B cell (primary cell): ENCODE results near the gene IRS1. TPM values are rescaled to one million over a fixed set of nuclear protein-coding genes. Genes with fewer than 3 reads are reported as not detected.

ENCODE experiments used
- ATAC-seq: fragments of 200-7000 bp; cut with Tn5 transposase; one replicate; pipeline ENCODE4 v1.10.0; 2021; ENCODE audit warnings: low read depth, mild to moderate bottlenecking, moderate number of reproducible peaks, moderate library complexity
- CTCF ChIA-PET: fragments of 350-600 bp; sonication (Branson Sonifier 250); formaldehyde crosslinking; loops from one replicate; lab custom pipeline; 2021; ENCODE audit warnings: antibody characterized with exemption, inconsistent platforms; lab: Charles Lee
- POLR2A ChIA-PET: fragments of 350-600 bp; sonication (Branson Sonifier 250); formaldehyde crosslinking; loops from one replicate; lab custom pipeline; 2021; ENCODE audit warnings: antibody characterized with exemption; lab: Charles Lee
- DNase-seq: peaks from one replicate; pipeline ENCODE4 v3.0.0; 2013
- H2AFZ ChIP-seq: 2 replicates; pipeline ENCODE4 v1.6.1; 2012; ENCODE audit warnings: mild to moderate bottlenecking, low read depth, low read length; ENCODE audit not compliant: insufficient read depth, poor library complexity, severe bottlenecking
- H3K27ac ChIP-seq, 2 donors: 1 replicate in 1 of 2; 2 replicates in 1 of 2; pipeline ENCODE4 v1.5.1; 2012 to 2013; ENCODE audit warnings: low read length in 2 of 2, mild to moderate bottlenecking in 2 of 2, moderate library complexity in 1 of 2
- H3K27me3 ChIP-seq, 4 experiments: fragments of 200-600 bp in 1 of 4; sonication (generic) in 1 of 4; replicated peaks in 1 of 4; 1 replicate in 2 of 4; 2 replicates in 2 of 4; pipeline versions ENCODE4 v1.6.1 to v1.7.0; 2013 to 2016; ENCODE audit warnings: low read length in 3 of 4, mild to moderate bottlenecking in 2 of 4, mixed read lengths in 1 of 4, moderate library complexity in 1 of 4; ENCODE audit not compliant: insufficient read depth in 4 of 4, control insufficient read depth in 3 of 4; ENCODE audit errors: control extremely low read depth in 1 of 4
- H3K36me3 ChIP-seq, 2 experiments: replicated peaks in 1 of 2; 1 replicate in 1 of 2; 2 replicates in 1 of 2; pipeline versions ENCODE4 v1.6.1 to v1.7.1; 2013; ENCODE audit warnings: low read length in 1 of 2; ENCODE audit not compliant: insufficient read depth in 2 of 2, control insufficient read depth in 1 of 2; ENCODE audit errors: control extremely low read depth in 1 of 2, extremely low read depth in 1 of 2
- H3K4me1 ChIP-seq, 2 donors: fragments of 200-600 bp in 1 of 2; sonication (generic) in 1 of 2; 1 replicate in 1 of 2; 2 replicates in 1 of 2; pipeline versions ENCODE4 v1.5.1 to v1.6.1; 2013 to 2017; ENCODE audit warnings: low read length in 2 of 2; ENCODE audit not compliant: control insufficient read depth in 2 of 2, insufficient read depth in 2 of 2
- H3K4me2 ChIP-seq: replicated peaks from 2 replicates; pipeline ENCODE3; 2012; ENCODE audit warnings: mild to moderate bottlenecking, low read depth, low read length; ENCODE audit not compliant: poor library complexity, severe bottlenecking
- H3K4me3 ChIP-seq, 5 experiments: fragments of 200-600 bp in 1 of 5; sonication (generic) in 1 of 5; 1 replicate in 3 of 5; 2 replicates in 2 of 5; pipeline versions ENCODE4 v1.5.1 to v1.7.0; 2011 to 2016; ENCODE audit warnings: low read length in 4 of 5, mild to moderate bottlenecking in 4 of 5, low read depth in 2 of 5, control low read depth in 1 of 5, moderate library complexity in 1 of 5; ENCODE audit not compliant: insufficient read depth in 1 of 5; ENCODE audit errors: control extremely low read depth in 1 of 5, extremely low read depth in 1 of 5
- H3K79me2 ChIP-seq: fragments of 200-600 bp; sonication (generic); one replicate; pipeline ENCODE4 v1.6.0; 2016; ENCODE audit warnings: low read length; ENCODE audit not compliant: control insufficient read depth, insufficient read depth
- H3K9ac ChIP-seq: fragments of 200-600 bp; sonication (generic); 2 replicates; pipeline ENCODE4 v1.6.1; 2017; ENCODE audit warnings: mild to moderate bottlenecking, low read length, moderate library complexity
- H3K9me3 ChIP-seq, 3 donors: one replicate each; pipeline versions ENCODE4 v1.6.1 to v1.7.1; 2013; ENCODE audit warnings: low read length in 2 of 3; ENCODE audit not compliant: control insufficient read depth in 2 of 3, insufficient read depth in 1 of 3; ENCODE audit errors: control extremely low read depth in 1 of 3
- H4K20me1 ChIP-seq: 2 replicates; pipeline ENCODE4 v1.6.0; 2012; ENCODE audit warnings: mild to moderate bottlenecking, low read length; ENCODE audit not compliant: insufficient read depth, control insufficient read depth, poor library complexity, severe bottlenecking
- H3K27ac Mint-ChIP-seq: one replicate; pipeline ENCODE4 v1.8.0; 2021; ENCODE audit warnings: mixed read lengths
- H3K27me3 Mint-ChIP-seq: one replicate; pipeline ENCODE4 v1.8.0; 2021; ENCODE audit warnings: mixed read lengths
- H3K4me1 Mint-ChIP-seq: one replicate; pipeline ENCODE4 v1.8.0; 2021; ENCODE audit warnings: mixed read lengths
- H3K4me3 Mint-ChIP-seq: one replicate; pipeline ENCODE4 v1.8.0; 2021; ENCODE audit warnings: mixed read lengths
- H3K9me3 Mint-ChIP-seq: one replicate; pipeline ENCODE4 v1.8.0; 2022; ENCODE audit warnings: mixed read lengths; ENCODE audit not compliant: insufficient read depth
- EZH2 ChIP-seq: IDR thresholded peaks from 2 replicates; pipeline ENCODE4 v1.6.1; 2012; ENCODE audit warnings: borderline replicate concordance, low read depth, mild to moderate bottlenecking, moderate library complexity, low read length; ENCODE audit not compliant: insufficient read depth, poor library complexity, severe bottlenecking
- WGBS: methylation state at CpG from one replicate; pipeline ENCODE4 v1.1.5; 2013; ENCODE audit warnings: missing lambda C conversion rate; ENCODE audit not compliant: insufficient coverage; 5-methylcytosine and 5-hydroxymethylcytosine counted together
- intact Hi-C: fragments of 100-400 bp; cut with micrococcal nuclease; formaldehyde crosslinking; loops from one replicate; pipeline ENCODE4 v1.10.0; 2022
- polyA plus RNA-seq: library from polyadenylated mRNA; depleted of rRNA; stranded (reverse); fragments of >200 nt; gene quantifications from 2 replicates; pipeline ENCODE4 v1.2.3, GENCODE V29; 2012
- total RNA-seq, 2 donors: library from RNA; stranded (reverse); fragments of 120-200 nt in 1 of 2; gene quantifications; 1 replicate in 1 of 2; 2 replicates in 1 of 2; pipeline versions ENCODE4 v1.2.3 to v1.2.4, GENCODE V29; 2013 to 2022
- TF ChIP-seq, protein P1 (sequence below): fragments of 200-600 bp; IDR thresholded peaks from one replicate; pipeline ENCODE4 v1.8.0; 2022; ENCODE audit warnings: antibody characterized with exemption, mild to moderate bottlenecking

The IRS1 gene
- total and polyA plus RNA-seq, 2 donors (not counting 1 experiment from before 2014, with no cell fraction given): 3.8 to 11.9 TPM

- Mint-ChIP-seq H3K27me3 (no peaks in the 10 kb centered on the region), H3K9me3 (no peaks in the 10 kb centered on the region), H3K4me3 (no peak overlapping the region), H3K4me1 (no peaks in the 10 kb centered on the region), H3K27ac (no peak overlapping the region)
- TF ChIP-seq EZH2: no peak
- Histone ChIP-seq H3K4me1 (no peaks in the 10 kb centered on the region), H3K79me2 (no peaks in the 10 kb centered on the region), H3K9ac (no peak overlapping the region), H3K36me3 (no peaks in the 10 kb centered on the region), H3K27ac (no peak overlapping the region), H4K20me1 (no peaks in the 10 kb centered on the region), H3K9me3 (no peaks in the 10 kb centered on the region), H3K4me3 (no peak overlapping the region), H3K4me2 (no peak overlapping the region), H2AFZ (no peak overlapping the region), H3K27me3 (no peaks in the 10 kb centered on the region)
- WGBS: no CpG with 5 or more reads among the region's 3 CpGs
- ChIA-PET CTCF (no interaction called here), POLR2A (no interaction called here)
- ATAC-seq (no peak), DNase-seq (no peak)
- intact Hi-C loops: no loop called here
Observed at GRCh38 chr2:226747288-226747687, 52.3 kb downstream of the IRS1 start.

DNA sequence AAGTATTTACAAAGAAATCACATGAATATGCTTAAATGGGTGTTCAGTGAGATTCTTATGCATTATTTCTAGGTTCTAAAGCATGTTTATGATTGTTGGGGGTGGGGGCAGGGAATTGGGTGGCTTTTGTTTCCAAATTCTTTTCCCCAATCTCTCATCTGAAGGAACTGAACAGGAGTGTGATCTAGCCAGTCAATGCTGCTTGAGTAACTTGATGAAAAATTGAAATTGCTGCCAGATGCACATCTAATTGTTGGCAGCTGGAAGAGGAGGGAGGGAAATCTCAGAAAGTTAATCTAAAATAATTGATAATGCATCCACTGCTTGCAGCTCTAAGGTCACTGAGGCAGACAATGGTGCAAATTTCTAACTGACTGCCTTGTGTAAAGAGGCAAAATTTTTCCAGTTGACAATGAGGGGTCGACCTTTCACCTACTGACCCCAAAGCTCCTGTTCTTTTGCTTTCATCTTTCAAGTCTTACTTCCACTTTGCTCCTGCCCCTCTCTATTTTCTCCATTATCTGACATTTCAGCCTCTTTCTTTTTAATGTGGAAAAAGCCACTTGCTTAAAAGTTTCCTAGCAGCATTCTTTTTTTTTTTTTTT, 53.3 kb downstream of the IRS1 start:
- ATAC-seq: no peak
- H2AFZ ChIP-seq: no peak overlapping the region
- H3K4me3 ChIP-seq: no peak overlapping the region
- H3K36me3 ChIP-seq: no peaks in the 10 kb centered on the region
- intact Hi-C loops: no loop called here
- Mint-ChIP-seq H3K27ac (no peak overlapping the region), H3K4me1 (no peaks in the 10 kb centered on the region), H3K9me3 (no peaks in the 10 kb centered on the region), H3K27me3 (no peaks in the 10 kb centered on the region), H3K4me3 (no peak overlapping the region)
- H3K4me1 ChIP-seq: no peaks in the 10 kb centered on the region
- no peak overlapping the region for H3K9ac ChIP-seq
- no peak overlapping the region for H3K4me2 ChIP-seq
- WGBS: 100% methylated on average over 1 of the region's 1 CpG
- ChIA-PET CTCF (no interaction called here), POLR2A (no interaction called here)
- DNase-seq: no peak
- no peaks in the 10 kb centered on the region for H3K79me2 ChIP-seq
- no peaks in the 10 kb centered on the region for H3K9me3 ChIP-seq
- no peaks in the 10 kb centered on the region for H3K27me3 ChIP-seq
- H3K27ac ChIP-seq: no peak overlapping the region
- H4K20me1 ChIP-seq: no peaks in the 10 kb centered on the region
- no peak for TF ChIP-seq EZH2
- TF ChIP-seq, protein P1, sequence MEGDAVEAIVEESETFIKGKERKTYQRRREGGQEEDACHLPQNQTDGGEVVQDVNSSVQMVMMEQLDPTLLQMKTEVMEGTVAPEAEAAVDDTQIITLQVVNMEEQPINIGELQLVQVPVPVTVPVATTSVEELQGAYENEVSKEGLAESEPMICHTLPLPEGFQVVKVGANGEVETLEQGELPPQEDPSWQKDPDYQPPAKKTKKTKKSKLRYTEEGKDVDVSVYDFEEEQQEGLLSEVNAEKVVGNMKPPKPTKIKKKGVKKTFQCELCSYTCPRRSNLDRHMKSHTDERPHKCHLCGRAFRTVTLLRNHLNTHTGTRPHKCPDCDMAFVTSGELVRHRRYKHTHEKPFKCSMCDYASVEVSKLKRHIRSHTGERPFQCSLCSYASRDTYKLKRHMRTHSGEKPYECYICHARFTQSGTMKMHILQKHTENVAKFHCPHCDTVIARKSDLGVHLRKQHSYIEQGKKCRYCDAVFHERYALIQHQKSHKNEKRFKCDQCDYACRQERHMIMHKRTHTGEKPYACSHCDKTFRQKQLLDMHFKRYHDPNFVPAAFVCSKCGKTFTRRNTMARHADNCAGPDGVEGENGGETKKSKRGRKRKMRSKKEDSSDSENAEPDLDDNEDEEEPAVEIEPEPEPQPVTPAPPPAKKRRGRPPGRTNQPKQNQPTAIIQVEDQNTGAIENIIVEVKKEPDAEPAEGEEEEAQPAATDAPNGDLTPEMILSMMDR: no peak
